Glutamatergic neuron (in vitro differentiated cells): ENCODE results near the gene PLA2G2A. TPM values are rescaled to one million over a fixed set of nuclear protein-coding genes. Genes with fewer than 3 reads are reported as not detected.
A peak's percentile ranks its signal among the peaks of the same experiment; 100 is the strongest.

Experiments
- DNase-seq: peaks from one replicate; pipeline ENCODE4 v3.0.0; 2022
- H3K27ac Mint-ChIP-seq: one replicate; pipeline ENCODE4 v1.8.0; 2020; ENCODE audit warnings: mild to moderate bottlenecking, mixed read lengths, inconsistent platforms; ENCODE audit not compliant: unreplicated experiment
- H3K27me3 Mint-ChIP-seq: one replicate; pipeline ENCODE4 v1.8.0; 2020; ENCODE audit warnings: mild to moderate bottlenecking, moderate library complexity, mixed read lengths, inconsistent platforms; ENCODE audit not compliant: unreplicated experiment
- H3K36me3 Mint-ChIP-seq: one replicate; pipeline ENCODE4 v1.8.0; 2020; ENCODE audit warnings: mild to moderate bottlenecking, mixed read lengths, inconsistent platforms; ENCODE audit not compliant: unreplicated experiment
- H3K4me1 Mint-ChIP-seq: one replicate; pipeline ENCODE4 v1.8.0; 2020; ENCODE audit warnings: mild to moderate bottlenecking, low read depth, mixed read lengths, inconsistent platforms; ENCODE audit not compliant: unreplicated experiment
- H3K4me3 Mint-ChIP-seq: one replicate; pipeline ENCODE4 v1.8.0; 2020; ENCODE audit warnings: mild to moderate bottlenecking, mixed read lengths, inconsistent platforms; ENCODE audit not compliant: unreplicated experiment
- H3K9me3 Mint-ChIP-seq: one replicate; pipeline ENCODE4 v1.8.0; 2020; ENCODE audit warnings: mild to moderate bottlenecking, moderate library complexity, mixed read lengths, inconsistent platforms; ENCODE audit not compliant: unreplicated experiment
- total RNA-seq: library from RNA; stranded (reverse); fragmentation: NEBNext Ultra II Directional; extraction: Animal tissue kit (Norgen Biotek cat#: 25700); gene quantifications from one replicate; pipeline ENCODE4 v1.2.1, GENCODE V29; 2021; ENCODE audit not compliant: unreplicated experiment
- TF ChIP-seq, protein P1 (sequence below): fragments of 200-600 bp; sonication (generic); IDR thresholded peaks from one replicate; pipeline ENCODE4 v1.5.0; 2021; ENCODE audit not compliant: partially characterized antibody, unreplicated experiment

PLA2G2A gene
- total RNA-seq, 1 donor from 2014 or later = not detected

DNA sequence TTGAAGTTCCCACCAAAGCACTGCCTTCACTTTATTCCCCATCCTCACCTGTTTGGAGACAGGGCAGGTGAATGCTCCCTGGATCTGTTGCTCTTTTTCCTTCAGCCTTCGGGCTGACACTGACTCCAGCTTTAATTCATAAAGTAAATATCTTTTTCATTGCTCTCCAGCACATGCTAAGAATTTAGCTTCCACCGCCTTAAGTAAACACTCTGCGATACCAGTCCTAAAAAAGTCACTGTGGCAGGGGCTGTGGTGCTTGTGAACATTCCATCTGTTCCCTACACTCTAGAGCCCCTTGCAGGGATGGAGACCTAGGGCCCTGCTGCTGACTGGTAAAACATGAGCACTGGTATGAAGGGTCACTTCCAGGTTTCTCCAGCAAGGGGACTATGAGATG lies 896 bp upstream of the PLA2G2A start:
- peaks cover 8% of the 10 kb centered on the region for H3K4me1 Mint-ChIP-seq
- TF ChIP-seq, protein P1, sequence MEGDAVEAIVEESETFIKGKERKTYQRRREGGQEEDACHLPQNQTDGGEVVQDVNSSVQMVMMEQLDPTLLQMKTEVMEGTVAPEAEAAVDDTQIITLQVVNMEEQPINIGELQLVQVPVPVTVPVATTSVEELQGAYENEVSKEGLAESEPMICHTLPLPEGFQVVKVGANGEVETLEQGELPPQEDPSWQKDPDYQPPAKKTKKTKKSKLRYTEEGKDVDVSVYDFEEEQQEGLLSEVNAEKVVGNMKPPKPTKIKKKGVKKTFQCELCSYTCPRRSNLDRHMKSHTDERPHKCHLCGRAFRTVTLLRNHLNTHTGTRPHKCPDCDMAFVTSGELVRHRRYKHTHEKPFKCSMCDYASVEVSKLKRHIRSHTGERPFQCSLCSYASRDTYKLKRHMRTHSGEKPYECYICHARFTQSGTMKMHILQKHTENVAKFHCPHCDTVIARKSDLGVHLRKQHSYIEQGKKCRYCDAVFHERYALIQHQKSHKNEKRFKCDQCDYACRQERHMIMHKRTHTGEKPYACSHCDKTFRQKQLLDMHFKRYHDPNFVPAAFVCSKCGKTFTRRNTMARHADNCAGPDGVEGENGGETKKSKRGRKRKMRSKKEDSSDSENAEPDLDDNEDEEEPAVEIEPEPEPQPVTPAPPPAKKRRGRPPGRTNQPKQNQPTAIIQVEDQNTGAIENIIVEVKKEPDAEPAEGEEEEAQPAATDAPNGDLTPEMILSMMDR = no peak
- H3K4me3 Mint-ChIP-seq = no peak overlapping the region
- H3K27me3 Mint-ChIP-seq = no peaks in the 10 kb centered on the region
- H3K9me3 Mint-ChIP-seq = no peaks in the 10 kb centered on the region
- peaks cover 10% of the 10 kb centered on the region for H3K36me3 Mint-ChIP-seq
- DNase-seq = no peak
- no peak overlapping the region for H3K27ac Mint-ChIP-seq

DNA sequence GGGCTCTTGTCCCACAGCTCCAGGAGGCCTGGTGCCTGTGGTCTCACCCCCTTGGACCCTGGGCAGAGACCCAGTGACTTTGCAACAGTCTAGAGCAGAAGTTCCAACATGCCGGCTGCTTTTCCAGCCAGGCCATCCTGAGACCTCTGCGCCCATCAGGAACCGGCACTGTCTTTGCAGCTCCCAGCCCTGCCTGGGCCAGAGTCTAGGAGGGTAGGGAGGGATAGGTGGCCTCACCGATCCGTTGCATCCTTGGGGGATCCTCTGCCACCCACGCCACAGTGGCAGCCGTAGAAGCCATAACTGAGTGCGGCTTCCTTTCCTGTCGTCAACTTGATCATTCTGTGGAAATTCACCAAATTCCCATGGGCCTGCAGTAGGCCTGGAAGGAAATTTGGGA lies 1.3 kb downstream of the PLA2G2A start:
- DNase-seq = no peak
- Mint-ChIP-seq H3K9me3 (no peaks in the 10 kb centered on the region), H3K27me3 (no peaks in the 10 kb centered on the region), H3K27ac (no peak overlapping the region), H3K4me3 (no peak overlapping the region), H3K4me1 (peaks cover 8% of the 10 kb centered on the region), H3K36me3 (peaks cover 10% of the 10 kb centered on the region)
- TF ChIP-seq, protein P1 = no peak

DNA sequence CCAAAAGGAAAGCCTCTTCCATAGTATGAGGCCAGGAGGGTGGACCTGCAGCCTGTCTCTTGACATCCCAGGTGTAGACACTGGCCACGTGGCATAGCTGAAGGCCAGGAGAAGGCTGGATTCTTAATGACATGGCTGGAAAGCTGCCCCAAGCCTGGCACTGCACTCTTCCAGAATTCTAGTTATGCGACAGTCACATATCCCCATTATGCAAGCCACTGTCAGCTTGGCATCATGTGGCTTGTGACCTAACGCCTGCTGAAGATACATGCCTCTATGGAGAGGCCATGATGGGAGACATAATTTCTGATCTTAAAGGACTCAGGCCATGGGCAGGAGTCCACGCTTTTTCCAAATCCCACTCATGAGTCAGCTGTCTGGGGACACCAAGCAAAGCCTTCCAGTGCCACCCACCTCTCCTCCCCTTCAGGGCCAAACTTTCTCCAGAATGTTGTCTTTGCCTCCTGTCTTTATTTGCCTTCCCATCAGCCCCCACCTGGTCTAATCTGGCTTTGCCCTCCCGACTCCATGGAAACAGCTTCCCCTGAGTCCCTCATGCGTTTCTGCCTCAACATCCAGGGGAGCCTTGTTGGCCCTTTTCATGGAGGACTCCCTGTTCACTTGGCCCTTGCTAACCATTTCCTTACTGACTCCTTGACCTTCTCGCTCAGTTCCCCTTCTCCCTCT lies 3.0 kb downstream of the PLA2G2A start:
- Mint-ChIP-seq H3K9me3 (no peaks in the 10 kb centered on the region), H3K27ac (no peak overlapping the region), H3K4me3 (no peak overlapping the region), H3K36me3 (peaks cover 10% of the 10 kb centered on the region), H3K4me1 (peaks cover 8% of the 10 kb centered on the region), H3K27me3 (no peaks in the 10 kb centered on the region)
- TF ChIP-seq, protein P1 = no peak
- no peak for DNase-seq

DNA sequence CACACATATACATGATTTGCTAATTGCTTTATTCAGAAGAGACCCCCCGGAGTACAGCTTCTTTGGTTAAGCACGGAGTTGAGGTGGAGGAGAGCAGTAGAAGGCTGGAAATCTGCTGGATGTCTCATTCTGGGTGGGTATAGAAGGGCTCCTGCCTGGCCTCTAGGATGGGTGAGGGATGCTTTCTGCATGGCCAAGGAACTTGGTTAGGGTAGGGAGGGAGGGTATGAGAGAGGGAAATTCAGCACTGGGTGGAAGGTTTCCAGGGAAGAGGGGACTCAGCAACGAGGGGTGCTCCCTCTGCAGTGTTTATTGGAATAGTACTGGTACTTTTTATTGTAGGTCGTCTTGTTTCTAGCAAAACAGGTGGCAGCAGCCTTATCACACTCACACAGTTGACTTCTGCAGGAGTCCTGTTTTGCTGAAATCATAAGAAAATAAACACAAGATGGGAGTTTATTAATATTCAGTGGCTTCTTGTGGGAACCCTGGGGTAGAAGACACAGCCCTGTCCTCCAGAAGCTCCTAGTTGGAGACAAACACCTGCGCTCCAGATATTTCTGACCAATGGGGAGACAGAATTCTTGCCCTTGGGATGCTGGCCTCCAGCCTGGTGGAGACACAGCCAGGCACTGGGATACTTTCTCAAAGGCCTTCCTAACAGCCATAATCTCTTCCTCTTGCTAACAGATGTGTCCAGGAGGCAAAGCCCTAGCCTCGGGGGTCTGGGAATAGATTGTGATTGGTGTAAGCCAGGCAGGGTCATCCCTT lies 3.8 kb downstream of the PLA2G2A start:
- H3K4me3 Mint-ChIP-seq = no peak overlapping the region
- no peaks in the 10 kb centered on the region for H3K9me3 Mint-ChIP-seq
- peaks cover 7% of the 10 kb centered on the region for H3K4me1 Mint-ChIP-seq
- DNase-seq = no peak
- H3K36me3 Mint-ChIP-seq = peaks cover 6% of the 10 kb centered on the region
- TF ChIP-seq, protein P1 = no peak
- no peaks in the 10 kb centered on the region for H3K27me3 Mint-ChIP-seq
- no peak overlapping the region for H3K27ac Mint-ChIP-seq

DNA sequence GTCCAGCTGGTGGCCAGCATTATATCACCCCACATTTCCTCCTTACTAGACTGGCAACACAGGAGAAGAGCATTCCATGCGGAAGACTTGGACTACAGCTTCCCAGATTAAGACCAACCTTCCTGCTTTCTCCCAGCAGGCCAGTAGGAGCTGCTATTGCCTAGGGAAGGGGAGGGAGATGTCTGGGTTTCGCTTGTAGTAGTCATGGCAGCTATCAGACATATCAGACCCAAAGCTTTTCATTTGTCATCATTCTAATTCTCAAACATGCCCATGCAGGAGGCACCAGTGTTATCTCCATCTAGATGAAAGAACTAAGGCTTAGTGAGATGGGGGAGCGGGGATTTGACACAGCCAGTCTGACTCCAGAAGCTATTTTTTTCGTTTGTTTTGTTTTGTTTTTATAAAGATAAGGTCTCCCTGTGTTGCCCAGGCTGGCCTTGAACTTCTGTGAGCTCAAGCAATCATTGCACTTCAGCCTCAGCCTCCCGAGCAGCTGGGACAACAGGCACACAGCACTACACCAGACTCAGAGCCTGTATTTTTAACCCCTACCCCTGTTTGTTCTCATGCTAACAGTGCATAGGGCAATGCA lies 4.5 kb downstream of the PLA2G2A start:
- TF ChIP-seq, protein P1 = no peak
- Mint-ChIP-seq H3K4me3 (no peak overlapping the region), H3K27ac (no peak overlapping the region), H3K4me1 (peaks cover 2% of the 10 kb centered on the region), H3K36me3 (peaks cover 5% of the 10 kb centered on the region), H3K9me3 (no peaks in the 10 kb centered on the region), H3K27me3 (no peaks in the 10 kb centered on the region)
- peak; percentile 47 for DNase-seq
